Measurements from ENCODE around the gene LCAT.

- TF ChIP-seq CTCF (IDR thresholded peaks at IDR 0.05) (no peak), POLR2AphosphoS5 (IDR thresholded peaks at IDR 0.05) (no peak), POLR2A (IDR thresholded peaks at IDR 0.05) (no peak), EP300 (IDR thresholded peaks at IDR 0.05) (no peak)
These were observed 36.3 kb downstream of the LCAT start for GRCh38 chr16:67907397-67908180.

Measured in gastroesophageal sphincter (tissue), 3 donors.